ENCODE results near the gene DAGLA. TPM values are rescaled to one million over a fixed set of nuclear protein-coding genes. Genes with fewer than 3 reads are reported as not detected.
A peak's percentile ranks its signal among the peaks of the same experiment; 100 is the strongest.

Gene DAGLA
- total and polyA plus RNA-seq, 12 donors = 0.44 to 4.2 (median 2.3) TPM

DNA sequence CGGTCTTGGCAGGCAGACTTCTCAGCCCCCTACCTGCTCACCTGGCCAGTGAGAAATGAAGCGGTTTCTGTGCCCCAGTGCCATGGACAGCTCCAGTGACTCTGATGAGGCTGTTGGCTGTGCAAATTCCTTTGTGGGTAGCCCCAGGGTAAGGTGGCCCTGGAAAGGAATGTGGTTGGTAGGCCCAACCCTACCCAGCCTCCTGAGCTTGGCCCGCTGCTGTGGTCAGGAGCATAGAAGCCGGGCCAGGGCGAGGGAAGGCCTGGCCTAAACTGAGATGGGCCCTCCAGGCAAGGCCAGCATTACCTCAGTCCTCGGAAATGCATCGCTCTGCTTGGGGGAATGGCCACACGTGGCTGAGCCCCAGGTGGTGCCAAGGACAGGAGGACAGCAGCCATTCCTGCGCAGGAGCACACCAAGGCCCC lies 16.9 kb downstream of the DAGLA start:
- 58 to 86% (median 71%) methylated on average over 4 to 9 of the region's 9 CpGs for WGBS, 4 donors
- peak overlapping the region in 3 of 5 donors; percentile 17 to 77 (median 69) for H3K27ac ChIP-seq
- H3K36me3 ChIP-seq (replicated peaks in 1 of 2) = no peaks in the 10 kb centered on the region
- H3K4me3 ChIP-seq = no peak overlapping the region
- peak in 3 of 7 donors; percentile 38 to 65 (median 38) for DNase-seq
- no peaks in the 10 kb centered on the region for H3K9me3 ChIP-seq (replicated peaks in 1 of 3)
- H3K4me1 ChIP-seq (replicated peaks in 1 of 2) = peaks cover 51 to 80% of the 10 kb centered on the region in 2 donors
- TF ChIP-seq, protein P1, sequence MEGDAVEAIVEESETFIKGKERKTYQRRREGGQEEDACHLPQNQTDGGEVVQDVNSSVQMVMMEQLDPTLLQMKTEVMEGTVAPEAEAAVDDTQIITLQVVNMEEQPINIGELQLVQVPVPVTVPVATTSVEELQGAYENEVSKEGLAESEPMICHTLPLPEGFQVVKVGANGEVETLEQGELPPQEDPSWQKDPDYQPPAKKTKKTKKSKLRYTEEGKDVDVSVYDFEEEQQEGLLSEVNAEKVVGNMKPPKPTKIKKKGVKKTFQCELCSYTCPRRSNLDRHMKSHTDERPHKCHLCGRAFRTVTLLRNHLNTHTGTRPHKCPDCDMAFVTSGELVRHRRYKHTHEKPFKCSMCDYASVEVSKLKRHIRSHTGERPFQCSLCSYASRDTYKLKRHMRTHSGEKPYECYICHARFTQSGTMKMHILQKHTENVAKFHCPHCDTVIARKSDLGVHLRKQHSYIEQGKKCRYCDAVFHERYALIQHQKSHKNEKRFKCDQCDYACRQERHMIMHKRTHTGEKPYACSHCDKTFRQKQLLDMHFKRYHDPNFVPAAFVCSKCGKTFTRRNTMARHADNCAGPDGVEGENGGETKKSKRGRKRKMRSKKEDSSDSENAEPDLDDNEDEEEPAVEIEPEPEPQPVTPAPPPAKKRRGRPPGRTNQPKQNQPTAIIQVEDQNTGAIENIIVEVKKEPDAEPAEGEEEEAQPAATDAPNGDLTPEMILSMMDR (IDR thresholded peaks at IDR 0.05) = no peak
- no peak for TF ChIP-seq POLR2A (IDR thresholded peaks at IDR 0.05)
- no peaks in the 10 kb centered on the region for H3K27me3 ChIP-seq
- intact Hi-C loops (cut with DNase I) = no loop called here

DNA sequence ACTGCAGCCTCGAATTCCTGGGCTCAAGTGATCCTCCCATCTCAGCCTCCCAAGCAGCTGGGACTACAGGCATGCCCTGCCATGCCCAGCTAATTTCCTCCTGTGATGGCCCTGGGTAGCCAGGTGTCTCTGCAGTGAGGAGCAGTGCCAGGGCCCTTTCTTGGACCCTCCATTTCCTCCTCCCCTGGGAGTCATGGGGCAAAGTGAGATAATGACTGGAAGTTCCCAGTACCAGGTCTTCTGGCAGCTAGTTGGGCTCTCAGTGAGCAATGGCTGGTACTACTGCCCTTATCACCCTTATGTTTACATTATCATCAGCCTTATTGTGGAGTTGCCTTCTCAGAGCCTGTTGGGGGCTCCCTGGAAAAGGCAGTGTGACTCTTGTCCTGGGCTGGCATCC lies 17.6 kb downstream of the DAGLA start:
- Histone ChIP-seq H3K27me3 (no peaks in the 10 kb centered on the region), H3K36me3 (replicated peaks in 1 of 2) (no peaks in the 10 kb centered on the region), H3K4me3 (no peak overlapping the region), H3K27ac (peak overlapping the region in 3 of 5 donors; percentile 19 to 55 (median 35)), H3K9me3 (replicated peaks in 1 of 3) (no peaks in the 10 kb centered on the region), H3K4me1 (replicated peaks in 1 of 2) (peaks cover 51 to 80% of the 10 kb centered on the region in 2 donors)
- TF ChIP-seq POLR2A (IDR thresholded peaks at IDR 0.05) = no peak
- TF ChIP-seq, protein P1 (IDR thresholded peaks at IDR 0.05) = no peak
- no peak for DNase-seq
- WGBS, 4 donors = 88 to 94% (median 90%) methylated on average over 1 of the region's 1 CpG
- intact Hi-C loops (cut with DNase I) = no loop called here

DNA sequence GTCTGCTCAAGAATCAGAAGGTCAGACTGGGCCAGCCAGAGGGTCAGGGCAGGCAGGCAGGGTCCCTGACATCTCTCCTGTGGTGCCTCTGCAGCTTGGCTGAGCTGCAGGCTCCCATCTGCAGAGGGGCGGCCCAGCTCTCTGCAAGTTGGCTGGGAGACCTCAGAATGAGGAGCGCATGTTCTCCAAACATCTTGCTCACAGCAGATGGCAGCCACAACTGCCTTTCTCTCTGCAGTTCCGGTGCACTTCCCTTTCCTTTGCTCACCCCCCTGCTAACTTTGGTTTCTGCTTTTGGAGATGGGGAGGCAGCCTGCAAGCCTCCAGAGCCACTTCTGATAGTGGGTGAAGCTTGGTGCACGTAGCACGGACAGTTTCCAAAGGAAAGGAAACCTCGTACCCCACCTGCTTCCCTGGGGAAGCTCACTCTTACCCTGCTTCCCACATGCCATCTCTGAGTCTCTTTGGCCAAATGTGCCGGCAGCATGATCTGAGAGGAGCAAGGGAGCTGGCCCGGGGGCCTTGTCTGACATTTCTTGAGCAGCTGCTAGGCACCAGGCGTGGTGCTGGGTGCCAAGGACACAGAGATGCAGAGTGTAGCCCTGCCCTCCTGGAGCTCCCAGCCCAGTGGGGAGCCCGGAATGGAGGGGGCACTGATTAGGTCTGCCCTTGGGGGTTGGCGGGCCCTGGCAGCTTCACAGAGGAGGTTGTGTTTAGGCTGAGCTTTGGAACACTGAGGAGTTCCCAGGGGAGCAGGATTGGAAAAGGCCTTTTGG lies 18.2 kb downstream of the DAGLA start:
- WGBS, 4 donors = 47 to 62% (median 60%) methylated on average over 9 to 11 of the region's 11 CpGs
- Histone ChIP-seq H3K36me3 (replicated peaks in 1 of 2) (no peaks in the 10 kb centered on the region), H3K9me3 (replicated peaks in 1 of 3) (no peaks in the 10 kb centered on the region), H3K4me1 (replicated peaks in 1 of 2) (peaks cover 51 to 79% of the 10 kb centered on the region in 2 donors), H3K27me3 (no peaks in the 10 kb centered on the region), H3K27ac (peak overlapping the region in 3 of 5 donors; percentile 19 to 55 (median 35)), H3K4me3 (no peak overlapping the region)
- intact Hi-C loops (cut with DNase I) = no loop called here
- peak in 2 of 7 donors; percentile 38 to 52 for DNase-seq
- TF ChIP-seq POLR2A (IDR thresholded peaks at IDR 0.05) = no peak
- TF ChIP-seq, protein P1 (IDR thresholded peaks at IDR 0.05) = no peak

DNA sequence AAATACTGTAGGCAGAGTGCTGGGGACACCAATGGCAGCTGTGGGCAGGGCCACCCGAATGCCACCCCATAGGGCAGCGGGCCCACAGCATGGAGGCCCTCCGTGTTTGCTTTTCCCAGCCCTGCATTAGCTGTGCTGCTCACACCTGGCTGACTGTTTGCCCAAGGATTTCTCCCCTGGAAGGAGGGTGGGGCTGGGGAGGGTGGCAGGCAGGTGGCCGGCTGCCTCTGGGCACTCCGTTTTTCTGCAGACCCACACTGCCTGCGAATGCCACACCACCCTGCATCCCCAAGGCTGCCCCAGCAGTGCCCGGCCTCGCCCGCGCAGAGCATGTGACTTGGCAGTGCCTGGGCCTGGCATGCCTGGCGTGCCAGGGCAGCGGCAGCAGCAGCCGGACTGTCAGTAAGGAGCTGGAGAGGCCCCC lies 19.6 kb downstream of the DAGLA start:
- H3K27ac ChIP-seq = peak overlapping the region in 3 of 5 donors; percentile 45 to 67 (median 64)
- no peak for TF ChIP-seq POLR2A (IDR thresholded peaks at IDR 0.05)
- TF ChIP-seq, protein P1 (IDR thresholded peaks at IDR 0.05) = no peak
- H3K4me3 ChIP-seq = no peak overlapping the region
- intact Hi-C loops (cut with DNase I) = no loop called here
- DNase-seq = peak; percentile 45 to 74 (median 70)
- WGBS, 4 donors = 22 to 62% (median 42%) methylated on average over 5 to 13 of the region's 13 CpGs
- no peaks in the 10 kb centered on the region for H3K27me3 ChIP-seq
- H3K36me3 ChIP-seq (replicated peaks in 1 of 2) = no peaks in the 10 kb centered on the region
- no peaks in the 10 kb centered on the region for H3K9me3 ChIP-seq (replicated peaks in 1 of 3)
- peaks cover 46 to 65% of the 10 kb centered on the region in 2 donors for H3K4me1 ChIP-seq (replicated peaks in 1 of 2)
